ENCODE measurements around the gene LMAN2. TPM values are rescaled to one million over a fixed set of nuclear protein-coding genes. Genes with fewer than 3 reads are reported as not detected.

The LMAN2 gene
- polyA plus RNA-seq, 2 of the 4 experiments (the other 2 are of a cell fraction): 123 to 210 TPM

DNA sequence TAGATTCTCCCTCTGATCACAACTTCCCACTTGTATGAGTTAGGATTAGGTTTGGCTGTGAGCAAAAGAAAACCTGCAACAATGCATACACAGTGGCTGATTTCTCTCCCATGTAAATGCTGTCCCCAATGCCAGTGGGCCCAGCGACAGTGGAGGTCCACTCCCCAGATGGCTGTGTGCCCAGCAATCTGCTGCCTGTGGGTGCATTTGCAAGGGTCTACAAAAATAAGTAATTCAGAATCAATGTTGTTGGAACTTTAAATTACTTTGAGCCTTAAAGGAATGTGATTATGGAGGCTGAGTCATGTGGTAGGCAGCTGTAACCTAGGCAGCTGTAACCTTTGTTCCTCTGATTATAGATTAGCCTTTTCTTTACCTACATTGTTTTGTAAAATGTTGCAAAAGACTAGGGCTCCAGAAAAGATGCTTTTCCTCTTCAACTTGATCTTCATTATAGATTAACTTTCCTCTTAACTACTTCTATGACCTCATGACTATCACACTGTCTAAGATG, 25.5 kb downstream of the LMAN2 start (continued):
- no peak for TF ChIP-seq CHD4 (IDR thresholded peaks at IDR 0.05; ENCODE audit: borderline replicate concordance)
- TF ChIP-seq POLR2AphosphoS2 (conservative IDR thresholded peaks at IDR 0.05; ENCODE audit: low read length): no peak
- no peak for TF ChIP-seq EP300 (IDR thresholded peaks at IDR 0.05)
- peak in 1 of 2 experiments; percentile 74; a peak in 2 of 4 replicates for TF ChIP-seq CEBPB (IDR thresholded peaks at IDR 0.05)

DNA sequence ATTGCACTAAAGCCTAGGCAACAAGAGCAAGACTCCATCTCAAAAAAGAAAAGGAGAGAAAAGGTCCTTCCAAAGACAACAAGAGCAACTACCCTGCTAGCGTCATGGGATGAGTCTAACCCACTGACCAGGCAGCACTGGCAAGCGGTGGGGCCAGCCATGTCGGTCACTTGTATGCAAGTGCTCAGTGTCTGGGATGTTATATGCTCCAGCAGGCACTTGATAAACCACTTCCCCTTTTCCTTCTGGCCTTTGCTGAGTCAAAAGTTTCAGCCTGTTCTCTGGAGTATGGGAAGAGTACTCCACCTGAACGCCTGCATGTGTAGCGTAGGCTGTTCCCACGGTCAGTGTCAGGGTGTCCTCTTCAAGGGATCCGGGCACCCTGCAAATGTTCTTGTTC, 30.6 kb downstream of the LMAN2 start:
- Histone ChIP-seq H3K4me2 (no peak overlapping the region), H3K4me3 (no peak overlapping the region), H3K9me3 (no peaks in the 10 kb centered on the region), H3K27ac (no peak overlapping the region), H3K4me1 (peaks cover 16% of the 10 kb centered on the region)
- ChIA-PET POLR2A (no interaction called here), CTCF (interaction anchor here (1.4 to 8.2 kb wide), 5 partner anchors 12 to 83 kb away, joined by 4 to 111 read pairs (median 14); no protein-coding TSS in a partner anchor)
- no peak for ATAC-seq
- no peak for FAIRE-seq
- DNase-seq (ENCODE audit: low read depth in 1 of 2, low spot score in 1 of 2): no peak
- TF ChIP-seq REST (IDR thresholded peaks at IDR 0.05): no peak
- TF ChIP-seq PHF8 (IDR thresholded peaks at IDR 0.05; ENCODE audit: borderline replicate concordance, low read depth): no peak
- no peak for TF ChIP-seq TP53 (CRISPR knock-in tag; IDR thresholded peaks at IDR 0.05)
- TF ChIP-seq HOXB13 (CRISPR knock-in tag; IDR thresholded peaks at IDR 0.05; ENCODE audit: low read depth): no peak
- no peak for TF ChIP-seq ESRRA (IDR thresholded peaks at IDR 0.05; ENCODE audit: borderline replicate concordance, low read length)
- TF ChIP-seq SMC3 (IDR thresholded peaks at IDR 0.05): no peak
- TF ChIP-seq, protein P1, sequence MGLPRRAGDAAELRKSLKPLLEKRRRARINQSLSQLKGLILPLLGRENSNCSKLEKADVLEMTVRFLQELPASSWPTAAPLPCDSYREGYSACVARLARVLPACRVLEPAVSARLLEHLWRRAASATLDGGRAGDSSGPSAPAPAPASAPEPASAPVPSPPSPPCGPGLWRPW (IDR thresholded peaks at IDR 0.05): no peak
- TF ChIP-seq SREBF2 (IDR thresholded peaks at IDR 0.05): no peak
- no peak for TF ChIP-seq NFE2L2 (conservative IDR thresholded peaks at IDR 0.05; ENCODE audit: low read length)
- TF ChIP-seq EP300 (IDR thresholded peaks at IDR 0.05): no peak
- 95% methylated on average over 7 of the region's 7 CpGs for WGBS (ENCODE audit: missing lambda C conversion rate)

GRCh38 chr5:177319913-177320588, 31.4 kb downstream of the LMAN2 start:
- DNase-seq (ENCODE audit: low read depth in 1 of 2, low spot score in 1 of 2): no peak
- no peak for ATAC-seq
- H3K4me1 ChIP-seq: peaks cover 8% of the 10 kb centered on the region
- H3K9me3 ChIP-seq: no peaks in the 10 kb centered on the region
- ChIA-PET CTCF (interaction anchor here (0.5 to 8.2 kb wide), 13 partner anchors 8 to 207 kb away, joined by 3 to 111 read pairs (median 14); no protein-coding TSS in a partner anchor), POLR2A (no interaction called here)
- no peak for FAIRE-seq
- no peak overlapping the region for H3K27ac ChIP-seq
- no peak overlapping the region for H3K4me3 ChIP-seq
- TF ChIP-seq HMGXB4 (CRISPR knock-in tag; IDR thresholded peaks at IDR 0.05; ENCODE audit: borderline replicate concordance): no peak
- TF ChIP-seq POLR2AphosphoS2 (conservative IDR thresholded peaks at IDR 0.05; ENCODE audit: low read length): no peak
- TF ChIP-seq HOXB5 (CRISPR knock-in tag; IDR thresholded peaks at IDR 0.05): no peak
- no peak for TF ChIP-seq CHD2 (IDR thresholded peaks at IDR 0.05; ENCODE audit: low read length, partially characterized antibody)
- no peak for TF ChIP-seq FOXS1 (CRISPR knock-in tag; IDR thresholded peaks at IDR 0.05)
- TF ChIP-seq CBX2 (IDR thresholded peaks at IDR 0.05; ENCODE audit: borderline replicate concordance, low read depth): no peak
- TF ChIP-seq HDAC2 (IDR thresholded peaks at IDR 0.05): no peak
- no peak for TF ChIP-seq ATOH8 (CRISPR knock-in tag; IDR thresholded peaks at IDR 0.05; ENCODE audit: low read depth)
- TF ChIP-seq TP53 (CRISPR knock-in tag; IDR thresholded peaks at IDR 0.05): no peak
- no peak for TF ChIP-seq CEBPB (IDR thresholded peaks at IDR 0.05)
- H3K4me2 ChIP-seq: no peak overlapping the region
- WGBS (ENCODE audit: missing lambda C conversion rate): 91% methylated on average over 14 of the region's 14 CpGs
